DND-41 (cell line): ENCODE measurements around the gene HIVEP2.

Source experiments
- CTCF ChIP-seq: IDR thresholded peaks from 2 replicates; pipeline ENCODE4 v1.5.1; 2012; ENCODE audit warnings: borderline replicate concordance, low read length, moderate library complexity, mild to moderate bottlenecking; ENCODE audit not compliant: poor library complexity, severe bottlenecking; ENCODE audit errors: extremely low read depth
- EZH2 ChIP-seq: IDR thresholded peaks from 3 replicates; pipeline ENCODE4 v1.6.1; 2012; ENCODE audit warnings: borderline replicate concordance, low read depth, mild to moderate bottlenecking, moderate library complexity, low read length, inconsistent platforms; ENCODE audit not compliant: severe bottlenecking

DNA sequence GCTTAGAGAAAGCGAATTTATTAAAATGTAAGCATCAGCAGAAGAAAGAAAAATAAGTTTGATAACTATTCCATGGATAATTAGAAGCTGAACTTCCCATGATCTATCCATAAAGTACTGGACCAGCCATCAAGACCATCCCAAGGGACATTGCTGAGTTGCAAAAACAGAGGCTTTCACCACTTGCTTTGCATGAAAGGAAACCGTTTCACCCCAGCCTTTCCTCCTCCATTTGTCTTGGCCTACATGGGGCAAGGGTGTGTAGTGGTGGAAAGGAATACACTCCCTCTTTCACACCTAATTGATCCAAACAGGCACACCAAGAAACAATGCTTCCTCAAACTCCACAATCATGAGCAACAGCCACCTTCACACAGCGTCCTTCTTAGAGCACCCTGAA, 10.4 kb downstream of the HIVEP2 start:
- TF ChIP-seq CTCF (no peak), EZH2 (no peak)
